SK-N-SH (cell line): ENCODE results near the gene HSD11B1L. TPM values are rescaled to one million over a fixed set of nuclear protein-coding genes. Genes with fewer than 3 reads are reported as not detected.

Experiments
- CTCF ChIA-PET: fragments of 300-600, 350-600 bp; formaldehyde crosslinking; extraction: SDS; loops from one replicate; lab custom pipeline; 2021; lab: Yijun Ruan, JAX
- POLR2A ChIA-PET: fragments of 350-600 bp; sonication (Branson Sonifier 250); formaldehyde crosslinking; extraction: SDS; loops from one replicate; lab custom pipeline; 2020; ENCODE audit warnings: antibody characterized with exemption, inconsistent platforms; lab: Yijun Ruan, JAX
- DNase-seq: peaks from one replicate; pipeline ENCODE4 v3.0.0; 2012
- H2AFZ ChIP-seq: fragments of 200-600 bp; sonication (generic); 2 replicates; pipeline ENCODE4 v1.8.1; 2016; ENCODE audit warnings: antibody characterized with exemption, mild to moderate bottlenecking, low read depth
- H3F3A ChIP-seq: fragments of 200-600 bp; sonication (generic); replicated peaks from 2 replicates; pipeline ENCODE3; 2016; ENCODE audit warnings: antibody characterized with exemption, mild to moderate bottlenecking; ENCODE audit not compliant: insufficient read depth
- H3K27ac ChIP-seq, 2 experiments: fragments of 200-500 bp in 1 of 2; fragments of 200-600 bp in 1 of 2; sonication (Bioruptor generic) in 1 of 2; sonication (generic), shearing (Covaris generic) in 1 of 2; 2 replicates each; pipeline versions ENCODE4 v1.5.1 to v1.6.1; 2014 to 2016; ENCODE audit warnings: low read depth in 2 of 2, inconsistent platforms in 1 of 2, low read length in 1 of 2, mild to moderate bottlenecking in 1 of 2, mixed read lengths in 1 of 2
- H3K27me3 ChIP-seq: fragments of 200-600 bp; sonication (generic), shearing (Covaris generic); 2 replicates; pipeline ENCODE4 v1.6.1; 2016; ENCODE audit warnings: mixed run types; ENCODE audit not compliant: insufficient read depth
- H3K36me3 ChIP-seq, 2 experiments: fragments of 200-500 bp in 1 of 2; fragments of 200-600 bp in 1 of 2; sonication (Bioruptor generic) in 1 of 2; sonication (generic) in 1 of 2; replicated peaks in 1 of 2; 2 replicates each; pipeline versions ENCODE3 to v1.5.1; 2014 to 2016; ENCODE audit warnings: low read length in 1 of 2, mild to moderate bottlenecking in 1 of 2; ENCODE audit not compliant: insufficient read depth in 2 of 2, control insufficient read depth in 1 of 2
- H3K4me1 ChIP-seq, 2 experiments: fragments of 200-500 bp in 1 of 2; fragments of 200-600 bp in 1 of 2; sonication (Bioruptor generic) in 1 of 2; sonication (generic), shearing (Covaris generic) in 1 of 2; 2 replicates each; pipeline versions ENCODE4 v1.5.1 to v1.6.1; 2014 to 2016; ENCODE audit warnings: low read depth in 1 of 2, low read length in 1 of 2, mixed run types in 1 of 2; ENCODE audit not compliant: insufficient read depth in 2 of 2, control insufficient read depth in 1 of 2
- H3K4me2 ChIP-seq: fragments of 200-600 bp; sonication (generic), shearing (Covaris generic); 2 replicates; pipeline ENCODE4 v1.6.1; 2017; ENCODE audit warnings: mixed run types
- H3K4me3 ChIP-seq, 2 experiments: fragments of 200-500 bp in 1 of 2; fragments of 200-600 bp in 1 of 2; sonication (Bioruptor generic) in 1 of 2; sonication (generic), shearing (Covaris generic) in 1 of 2; 2 replicates each; pipeline versions ENCODE4 v1.5.1 to v1.8.1; 2014 to 2016; ENCODE audit warnings: low read depth in 2 of 2, inconsistent platforms in 1 of 2, low read length in 1 of 2, mild to moderate bottlenecking in 1 of 2, mixed read lengths in 1 of 2, moderate library complexity in 1 of 2
- H3K79me2 ChIP-seq: fragments of 200-600 bp; sonication (generic); 2 replicates; pipeline ENCODE4 v1.8.1; 2017; ENCODE audit warnings: mild to moderate bottlenecking; ENCODE audit not compliant: insufficient read depth
- H3K9ac ChIP-seq: fragments of 200-600 bp; sonication (generic); 2 replicates; pipeline ENCODE4 v1.6.1; 2017; ENCODE audit warnings: mixed run types
- H3K9me2 ChIP-seq: fragments of 200-600 bp; sonication (generic); 2 replicates; pipeline ENCODE4 v1.6.1; 2017; ENCODE audit warnings: mixed run types
- H3K9me3 ChIP-seq: fragments of 200-600 bp; sonication (generic); 2 replicates; pipeline ENCODE4 v1.6.1; 2017; ENCODE audit warnings: mixed run types, mild to moderate bottlenecking, moderate library complexity
- H4K20me1 ChIP-seq: fragments of 200-600 bp; sonication (generic); 2 replicates; pipeline ENCODE4 v1.6.1; 2017; ENCODE audit warnings: mild to moderate bottlenecking, mixed run types; ENCODE audit not compliant: insufficient read depth
- CTCF ChIP-seq: fragments of 200-600 bp; sonication (generic); IDR thresholded peaks from 2 replicates; pipeline ENCODE4 v1.6.1; 2017; ENCODE audit warnings: antibody characterized with exemption, mild to moderate bottlenecking, moderate library complexity
- ELF1 ChIP-seq: IDR thresholded peaks from 2 replicates; pipeline ENCODE4 v1.4.0; 2012
- EP300 ChIP-seq, 2 experiments: IDR thresholded peaks; 2 replicates each; pipeline versions ENCODE4 v1.4.0 to v1.6.1; 2012; ENCODE audit warnings: borderline replicate concordance in 1 of 2, low read depth in 1 of 2, low read length in 1 of 2
- FOSL2 ChIP-seq: IDR thresholded peaks from 2 replicates; pipeline ENCODE4 v1.4.0; 2012; ENCODE audit warnings: low read depth, mild to moderate bottlenecking, moderate library complexity, borderline replicate concordance
- FOXJ3 ChIP-seq: sonication (generic); formaldehyde crosslinking; IDR thresholded peaks from 2 replicates; pipeline ENCODE4 v1.5.1; 2020; ENCODE audit warnings: mild to moderate bottlenecking, missing genetic modification reagents
- JUND ChIP-seq: IDR thresholded peaks from 2 replicates; pipeline ENCODE4 v1.4.0; 2012
- MAX ChIP-seq: IDR thresholded peaks from 2 replicates; pipeline ENCODE4 v1.4.0; 2012; ENCODE audit warnings: low read depth
- POLR2AphosphoS5 ChIP-seq: IDR thresholded peaks from 2 replicates; pipeline ENCODE4 v1.6.1; 2012; ENCODE audit warnings: low read depth, low read length
- RCOR1 ChIP-seq: fragments of 150-350 bp; IDR thresholded peaks from 2 replicates; pipeline ENCODE4 v1.6.1; 2017; ENCODE audit warnings: antibody characterized with exemption, low read length
- REST ChIP-seq: IDR thresholded peaks from 2 replicates; pipeline ENCODE4 v1.6.1; 2012; ENCODE audit warnings: mild to moderate bottlenecking, low read depth, low read length, moderate library complexity
- RFX5 ChIP-seq: IDR thresholded peaks from 2 replicates; pipeline ENCODE4 v1.6.1; 2012; ENCODE audit warnings: mild to moderate bottlenecking, improper control_type of control experiment, low read length
- SIN3A ChIP-seq: IDR thresholded peaks from 2 replicates; pipeline ENCODE4 v1.6.1; 2012; ENCODE audit warnings: low read depth, mild to moderate bottlenecking, low read length, moderate library complexity, borderline replicate concordance
- SMC3 ChIP-seq: IDR thresholded peaks from 2 replicates; pipeline ENCODE4 v1.6.1; 2012; ENCODE audit warnings: low read depth, low read length, improper control_type of control experiment
- TEAD4 ChIP-seq: IDR thresholded peaks from 2 replicates; pipeline ENCODE4 v1.4.0; 2012; ENCODE audit warnings: mild to moderate bottlenecking, borderline replicate concordance; ENCODE audit not compliant: insufficient read depth
- YY1 ChIP-seq: IDR thresholded peaks from 2 replicates; pipeline ENCODE4 v1.4.0; 2012; ENCODE audit warnings: low read depth, mild to moderate bottlenecking
- ZBTB33 ChIP-seq: IDR thresholded peaks from 2 replicates; pipeline ENCODE4 v1.4.0; 2012; ENCODE audit warnings: low read depth, borderline replicate concordance
- WGBS: methylation state at CpG from one replicate; pipeline ENCODE4 v1.1.6; 2017; ENCODE audit warnings: low lambda C conversion rate; 5-methylcytosine and 5-hydroxymethylcytosine counted together
- polyA plus RNA-seq, 3 experiments: library from polyadenylated mRNA; depleted of rRNA; stranded (reverse); fragments of >200 nt; gene quantifications; 2 replicates each; pipeline ENCODE4 v1.2.3, GENCODE V29; 2012

HSD11B1L gene
- polyA plus RNA-seq, 1 of the 3 experiments (the other 2 are of a cell fraction) = 53.3 TPM

DNA sequence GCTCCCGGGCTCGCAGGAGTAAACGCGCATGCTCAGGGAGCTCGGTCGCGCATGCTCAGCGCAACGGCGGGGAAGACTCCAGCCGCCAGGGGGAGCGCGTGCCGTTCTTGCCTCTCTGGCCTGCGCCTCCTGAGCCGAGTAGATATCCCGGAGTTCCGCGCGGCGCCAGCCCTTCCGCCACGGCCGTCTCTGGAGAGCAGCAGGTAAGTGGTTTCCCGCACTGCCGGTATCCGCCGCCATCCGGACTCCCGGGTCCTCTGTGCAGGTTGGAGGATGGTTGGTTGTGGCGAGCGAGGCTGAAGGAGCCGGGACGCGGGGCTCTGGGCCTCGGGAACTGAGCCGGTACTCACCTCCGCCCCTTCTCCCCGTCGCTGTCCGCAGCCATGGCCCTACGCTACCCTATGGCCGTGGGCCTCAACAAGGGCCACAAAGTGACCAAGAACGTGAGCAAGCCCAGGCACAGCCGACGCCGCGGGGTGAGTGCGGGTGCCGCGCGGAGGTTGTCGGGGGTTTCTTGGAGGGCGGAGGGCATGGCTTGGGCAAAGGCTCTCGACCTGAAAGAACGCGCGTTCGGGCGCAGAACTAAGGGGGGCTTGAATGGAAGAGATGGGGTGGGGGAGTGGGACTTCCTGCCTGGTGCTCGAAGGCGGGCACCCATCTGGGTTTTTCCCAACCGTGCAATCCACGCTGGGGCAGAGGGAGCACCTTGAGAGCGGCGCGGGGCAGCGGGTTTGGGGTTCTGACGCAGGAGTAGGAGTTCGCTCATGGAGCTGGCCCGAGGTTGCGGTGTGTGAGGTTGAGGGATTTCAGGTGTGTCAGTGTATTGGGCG lies 9.5 kb downstream of the HSD11B1L start, which contains the start of gene RPL36 (continued):
- TF ChIP-seq ZBTB33 (no peak), RFX5 (no peak), RCOR1 (no peak; the same call in none of the 2 replicates), ELF1 (peak; percentile 83), SIN3A (peak; percentile 90; the same call in 1 of the 2 replicates), MAX (peak; percentile 81), FOSL2 (no peak), JUND (no peak), SMC3 (no peak), TEAD4 (peak; percentile 33; the same call in 1 of the 2 replicates), EP300 (IDR thresholded peaks at IDR 0.05; ENCODE audit: borderline replicate concordance in 1 of 2, low read depth in 1 of 2, low read length in 1 of 2) (no peak), FOXJ3 (CRISPR knock-in tag) (no peak), POLR2AphosphoS5 (peak; percentile 99)

DNA sequence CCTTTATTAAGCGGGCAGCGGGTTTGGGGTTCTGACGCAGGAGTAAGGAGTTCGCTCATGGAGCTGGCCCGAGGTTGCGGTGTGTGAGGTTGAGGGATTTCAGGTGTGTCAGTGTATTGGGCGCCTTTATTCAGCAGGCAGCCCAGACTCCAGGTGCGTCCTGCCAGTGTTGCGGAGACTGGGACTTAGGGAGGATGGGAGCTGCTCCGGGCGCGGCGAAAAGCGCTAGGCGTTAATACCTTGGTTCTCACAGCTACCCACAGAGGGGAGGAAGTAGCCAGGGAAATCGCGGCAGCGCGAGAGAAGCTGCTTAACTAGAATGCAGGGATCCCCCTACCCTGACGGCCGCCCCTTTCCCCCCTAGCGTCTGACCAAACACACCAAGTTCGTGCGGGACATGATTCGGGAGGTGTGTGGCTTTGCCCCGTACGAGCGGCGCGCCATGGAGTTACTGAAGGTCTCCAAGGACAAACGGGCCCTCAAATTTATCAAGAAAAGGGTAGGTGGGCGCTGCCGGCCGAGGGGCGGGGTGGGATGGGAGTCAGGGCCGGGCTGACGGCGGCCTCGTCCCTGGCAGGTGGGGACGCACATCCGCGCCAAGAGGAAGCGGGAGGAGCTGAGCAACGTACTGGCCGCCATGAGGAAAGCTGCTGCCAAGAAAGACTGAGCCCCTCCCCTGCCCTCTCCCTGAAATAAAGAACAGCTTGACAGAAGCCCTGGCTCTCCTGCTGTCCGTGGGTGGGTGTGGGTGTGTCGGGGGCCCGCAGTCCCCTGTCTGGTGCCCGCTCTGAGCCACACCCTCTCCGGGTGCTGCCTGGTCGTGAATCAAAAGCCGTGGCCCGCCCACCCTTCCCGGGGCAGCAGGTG lies 10.4 kb downstream of the HSD11B1L start:
- Histone ChIP-seq H2AFZ (no peak overlapping the region), H3K4me2 (peak overlapping the region; percentile 93), H3K79me2 (peaks cover 53% of the 10 kb centered on the region), H3K4me3 (peak overlapping the region; percentile 97), H3K9me2 (no peaks in the 10 kb centered on the region), H3K27ac (peak overlapping the region; percentile 83 to 93), H4K20me1 (peaks cover 61% of the 10 kb centered on the region), H3F3A (peaks cover 46% of the 10 kb centered on the region), H3K9me3 (no peaks in the 10 kb centered on the region), H3K4me1 (peaks cover 0 to 27% of the 10 kb centered on the region in 2 experiments; a peak in 1 of 4 replicates), H3K27me3 (no peaks in the 10 kb centered on the region), H3K9ac (peak overlapping the region; percentile 94), H3K36me3 (peaks cover 9 to 45% of the 10 kb centered on the region in 2 experiments)
- 2% methylated on average over 24 of the region's 54 CpGs for WGBS
- peak; percentile 67 for DNase-seq
- CTCF ChIA-PET = interaction anchor here (0.5 to 3.8 kb wide), 8 partner anchors 9 to 364 kb away, joined by 3 to 31 read pairs (median 3); partner anchors contain the start of genes CATSPERD and LONP1
- POLR2A ChIA-PET = interaction anchor here (0.6 to 1.6 kb wide), 7 partner anchors 9 to 89 kb away, joined by 3 to 12 read pairs (median 5); partner anchors contain the start of genes CATSPERD, LONP1, SAFB and SAFB2
- no peak for TF ChIP-seq REST
- TF ChIP-seq YY1 = no peak
- TF ChIP-seq ZBTB33 = no peak
- no peak for TF ChIP-seq TEAD4
- TF ChIP-seq CTCF = no peak
- TF ChIP-seq SIN3A = peak; percentile 42; the same call in 1 of the 2 replicates
